Stimulated activated CD8-positive, alpha-beta memory T cell treated with anti-CD3 and anti-CD28 coated beads, Interleukin-12 subunit alpha, Interleukin-12 subunit beta, amount 100 ng/mL, for 4 hours (primary cell): ENCODE results near the gene OLFML1.

ENCODE experiments used
- DNase-seq: peaks from one replicate; pipeline ENCODE4 v3.0.0-alpha.2; 2020; ENCODE audit warnings: low read depth

The OLFML1 gene

DNA sequence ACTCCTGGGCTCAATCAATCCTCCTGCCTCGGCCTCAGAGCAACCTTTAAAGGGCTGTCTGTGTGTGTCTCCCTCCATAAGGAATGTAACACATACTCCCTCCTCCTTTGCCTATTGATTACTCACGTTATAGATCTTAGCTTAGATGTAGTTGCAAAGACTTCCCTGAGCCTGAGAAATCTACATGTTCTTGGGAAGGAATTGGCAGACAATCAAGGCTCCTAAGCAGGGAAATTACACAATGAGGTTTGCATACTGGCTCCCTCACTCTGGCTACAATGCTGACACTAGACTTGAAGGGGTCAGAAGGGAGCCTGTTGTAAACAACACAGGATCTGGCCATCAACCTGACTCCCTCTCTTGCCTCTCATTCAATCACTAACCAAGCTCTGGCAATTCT is 5.2 kb upstream of the OLFML1 start:
- no peak for DNase-seq

DNA sequence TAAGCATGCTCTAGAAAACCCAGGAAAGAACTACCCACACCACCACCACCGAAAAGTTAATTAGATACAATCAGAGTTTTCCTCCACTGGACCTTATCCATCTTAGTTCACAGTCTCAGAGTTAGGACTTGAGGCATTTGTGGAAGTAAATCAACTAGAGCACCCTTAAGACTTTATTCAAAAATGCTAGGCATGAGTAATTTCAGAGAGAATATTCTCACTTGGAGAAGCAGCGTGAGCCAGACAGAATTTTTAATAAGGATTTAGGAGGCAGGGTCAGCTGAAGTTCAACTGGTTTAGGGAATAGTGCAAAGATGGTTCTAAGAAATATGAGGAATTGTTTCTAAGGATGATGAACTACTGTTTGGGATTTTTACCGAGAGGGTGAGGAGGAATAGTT is 1.2 kb upstream of the OLFML1 start:
- DNase-seq = no peak

- no peak for DNase-seq
Observed at GRCh38 chr11:7484645-7485044, 661 bp upstream of the OLFML1 start.

DNA sequence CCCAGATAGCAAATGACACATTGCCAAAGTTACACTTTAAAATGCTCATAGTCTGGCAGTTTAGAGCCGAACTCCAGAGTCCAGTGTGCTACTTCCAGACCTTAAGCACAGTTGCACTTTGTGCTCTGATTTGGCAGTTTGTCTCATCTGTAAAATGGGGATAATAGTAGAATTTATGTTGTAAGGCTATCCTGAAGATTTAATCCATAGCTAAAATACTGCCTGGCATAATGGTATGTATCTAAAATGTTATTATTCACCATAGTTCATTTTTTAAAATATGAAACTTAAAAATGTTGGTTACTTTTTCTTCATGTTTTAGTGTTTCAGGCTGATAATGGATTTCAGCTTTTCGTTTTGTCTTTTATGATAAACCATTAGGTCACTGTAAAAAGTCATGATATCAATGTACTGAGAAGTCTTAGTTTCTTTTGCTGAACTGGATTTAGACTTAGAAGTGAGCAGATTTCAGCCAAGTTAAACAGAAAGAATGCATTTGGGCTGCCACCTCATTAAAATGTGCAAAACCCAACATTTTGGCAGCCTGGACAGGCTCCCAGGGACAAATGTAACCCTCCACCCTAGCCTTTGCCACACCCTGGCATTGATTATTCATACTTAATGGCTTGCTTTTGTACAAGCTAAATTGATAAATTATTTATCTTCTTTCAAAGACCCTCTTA is 933 bp downstream of the OLFML1 start:
- no peak for DNase-seq

GRCh38 chr11:7486781-7487140 is 1.5 kb downstream of the OLFML1 start:
- DNase-seq = no peak

GRCh38 chr11:7487360-7487759 is 2.1 kb downstream of the OLFML1 start:
- DNase-seq = no peak

- DNase-seq = no peak
Observed at GRCh38 chr11:7488681-7489080, 3.4 kb downstream of the OLFML1 start.

DNA sequence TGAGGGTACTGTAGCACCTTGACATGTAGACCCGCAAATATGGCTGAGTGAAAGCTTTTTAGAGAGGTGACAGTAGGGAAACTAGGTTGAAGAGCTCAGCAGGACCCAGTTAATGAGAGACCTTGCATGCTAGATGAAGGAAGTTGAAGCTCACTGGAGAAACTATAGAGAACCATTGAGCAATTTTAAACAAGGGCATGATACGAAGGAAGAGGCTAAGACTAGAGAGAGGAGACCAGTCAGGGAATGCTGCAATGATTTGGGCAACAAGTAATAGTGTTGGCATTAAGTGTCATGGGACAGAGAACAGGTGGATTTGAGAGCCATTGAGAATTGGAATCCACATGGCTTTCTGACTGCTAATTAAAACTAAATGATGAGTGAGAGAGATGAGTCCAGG is 4.1 kb downstream of the OLFML1 start:
- DNase-seq = no peak

GRCh38 chr11:7490054-7490453 is 4.7 kb downstream of the OLFML1 start:
- DNase-seq = no peak

DNA sequence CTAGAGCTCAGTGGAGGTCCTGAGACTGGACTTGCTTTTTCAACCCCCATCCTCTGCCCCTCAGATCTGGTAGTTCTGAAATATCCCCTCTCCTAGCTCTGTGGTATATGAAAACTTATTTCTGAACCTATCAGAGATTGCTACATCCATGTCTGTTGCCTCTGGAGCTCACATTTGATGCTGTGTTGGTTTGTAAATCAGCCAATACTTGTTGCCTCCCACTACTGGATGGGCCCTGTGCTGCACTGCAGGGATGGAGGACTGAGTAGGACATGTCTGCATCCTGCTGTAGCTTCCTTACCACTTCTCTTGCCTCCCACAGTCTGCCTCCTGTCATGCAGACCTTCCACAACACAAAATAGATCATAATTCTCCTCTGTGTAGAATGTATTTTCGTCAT is 5.2 kb downstream of the OLFML1 start:
- DNase-seq = no peak

DNA sequence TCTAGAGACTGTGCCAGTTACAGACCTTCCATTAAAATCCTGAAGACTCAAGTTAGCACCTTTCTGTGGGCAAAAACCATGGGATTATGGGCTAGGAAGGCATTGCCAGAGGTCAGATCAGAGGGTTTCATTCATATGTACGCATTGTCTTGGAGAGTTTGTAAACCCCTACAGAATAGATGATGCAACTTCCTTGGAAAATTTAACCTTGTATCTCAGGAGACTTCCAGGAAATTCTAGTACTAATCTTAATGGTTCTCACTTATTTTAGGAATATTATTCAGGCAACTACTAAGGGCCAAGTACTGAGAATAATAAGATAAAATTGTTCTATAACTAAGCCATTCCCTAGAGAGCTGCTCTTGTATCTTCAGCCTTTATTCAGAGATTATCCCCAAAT is 6.9 kb downstream of the OLFML1 start:
- no peak for DNase-seq

DNA sequence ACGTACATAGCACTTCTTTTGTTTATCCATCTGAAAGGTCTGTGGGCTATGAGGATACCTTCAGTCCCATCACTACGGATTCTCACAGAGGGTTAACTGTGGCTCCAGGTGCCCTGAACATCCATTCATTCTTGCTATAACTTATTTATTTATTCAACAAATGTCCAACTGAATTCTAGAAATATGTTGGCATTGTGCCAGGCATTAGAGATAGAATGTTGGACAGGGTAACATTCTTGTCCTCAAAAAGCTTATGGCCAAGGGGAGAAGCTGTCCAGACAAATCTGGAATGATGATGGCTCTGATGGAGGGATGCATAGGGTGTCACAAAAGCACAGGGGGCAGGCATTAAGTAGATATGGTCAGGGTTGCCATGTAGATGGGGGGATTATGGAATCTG is 8.4 kb downstream of the OLFML1 start:
- no peak for DNase-seq

DNA sequence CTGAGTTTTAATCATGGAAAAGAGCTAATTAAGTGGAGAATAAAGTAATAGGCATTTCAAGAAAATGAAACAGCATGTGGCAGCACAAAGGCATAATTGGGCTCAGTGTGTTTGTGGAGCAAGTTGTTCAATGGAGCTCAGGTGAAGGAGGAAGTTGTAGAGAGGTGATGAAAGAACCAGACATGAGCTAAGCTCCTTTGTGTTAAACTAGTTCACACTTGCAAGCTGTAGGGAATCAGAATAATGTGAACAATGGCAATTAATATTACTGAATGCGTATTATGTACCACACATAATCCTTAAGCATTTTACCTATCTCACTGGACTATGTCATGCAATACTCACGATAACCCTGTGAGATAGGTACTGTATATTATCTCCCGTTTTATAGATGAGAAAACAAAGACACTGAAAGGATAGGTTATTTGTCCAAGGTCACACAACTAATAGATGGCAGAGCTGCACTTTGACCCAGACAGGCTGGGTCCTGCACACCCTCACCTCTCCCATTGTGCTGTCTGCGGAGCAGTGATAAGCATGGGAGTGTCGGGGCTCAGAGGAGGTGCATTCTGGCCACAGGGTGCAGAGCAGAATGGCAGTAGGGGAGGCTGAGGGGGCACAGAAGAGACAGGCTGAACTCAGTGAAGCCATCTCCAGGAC is 8.9 kb downstream of the OLFML1 start:
- no peak for DNase-seq

GRCh38 chr11:7495882-7496551 is 10.7 kb downstream of the OLFML1 start:
- DNase-seq = no peak

GRCh38 chr11:7498193-7498592 is 12.9 kb downstream of the OLFML1 start:
- no peak for DNase-seq

DNA sequence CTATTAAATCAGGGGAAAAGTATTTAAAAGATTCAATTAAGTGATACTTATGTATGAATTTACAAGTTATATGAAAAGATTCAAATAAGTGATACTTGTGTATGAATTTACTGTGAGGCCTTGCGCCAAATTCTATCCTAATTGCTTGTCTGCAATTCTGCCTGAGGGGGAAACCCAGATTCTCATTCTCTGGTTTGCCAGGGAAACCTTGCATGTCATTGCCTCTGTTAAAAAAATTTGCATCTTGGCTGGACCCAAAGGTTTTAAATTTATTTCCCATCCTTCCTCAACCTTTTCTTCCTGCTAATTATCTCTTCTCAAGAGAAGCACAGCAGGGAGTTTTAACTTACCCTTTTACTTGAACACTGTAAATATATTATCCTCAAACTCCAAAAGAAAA is 13.8 kb downstream of the OLFML1 start:
- no peak for DNase-seq

DNA sequence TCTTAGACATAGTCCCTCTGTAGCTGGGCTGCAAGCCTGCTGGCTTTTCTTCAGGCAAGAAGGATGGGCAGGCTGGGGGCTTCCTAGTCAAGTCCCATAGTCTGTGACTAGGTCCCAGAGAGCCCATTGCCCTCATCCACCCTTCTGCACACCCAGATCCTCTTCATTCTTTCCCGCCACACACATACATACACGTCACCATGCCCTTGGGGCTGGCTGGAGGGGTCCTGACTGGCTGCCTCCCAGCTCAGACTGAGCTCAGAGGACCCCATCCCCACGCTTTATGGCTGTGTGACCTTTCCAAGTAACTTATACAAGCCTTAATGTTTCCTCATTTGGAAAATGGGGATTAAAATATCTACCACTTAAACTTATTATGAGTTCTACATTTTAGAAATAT is 14.9 kb downstream of the OLFML1 start:
- no peak for DNase-seq

DNA sequence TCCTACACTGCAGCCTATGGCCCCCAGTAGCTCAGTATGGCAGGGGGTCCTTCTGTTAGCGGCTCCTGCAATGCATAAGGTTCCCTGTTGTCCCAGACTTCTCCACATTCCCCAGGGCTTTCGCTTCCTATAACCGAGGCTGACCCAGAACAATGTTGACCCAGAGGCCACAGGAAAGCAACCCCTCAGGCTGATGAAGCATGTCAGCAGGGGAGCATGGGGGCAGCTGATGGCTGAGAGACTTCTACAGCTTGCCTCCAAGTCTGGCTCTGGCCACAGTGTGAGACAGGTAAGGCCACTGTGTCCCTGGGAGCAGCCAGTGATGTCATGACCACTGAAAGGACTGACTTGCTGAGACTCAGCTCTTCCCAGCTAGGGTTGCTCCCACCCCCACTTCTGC is 15.9 kb downstream of the OLFML1 start:
- DNase-seq = no peak

- no peak for DNase-seq
Observed at GRCh38 chr11:7501894-7502293, 16.6 kb downstream of the OLFML1 start.

- no peak for DNase-seq
Observed at GRCh38 chr11:7506243-7506642, 20.9 kb downstream of the OLFML1 start.

DNA sequence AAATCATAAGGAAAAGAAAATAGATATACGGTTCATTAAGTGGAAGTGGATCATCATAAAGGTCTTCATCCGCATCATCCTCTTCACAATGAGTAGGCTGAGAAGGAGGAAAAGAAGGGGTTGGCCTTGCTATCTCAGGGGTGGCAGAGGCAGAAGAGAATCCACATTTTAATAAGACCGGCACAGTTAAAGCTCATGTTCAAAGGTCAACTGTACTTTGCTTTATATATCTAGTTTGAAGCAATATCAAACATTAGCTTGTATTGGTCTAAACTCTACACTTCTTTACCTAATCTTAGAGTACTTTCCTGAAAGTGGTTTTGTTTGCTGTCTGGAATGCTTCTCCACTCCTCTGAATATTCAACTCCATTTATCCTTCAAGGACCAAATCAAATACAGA is 22.8 kb downstream of the OLFML1 start:
- DNase-seq = no peak

GRCh38 chr11:7509966-7510365 is 24.7 kb downstream of the OLFML1 start:
- DNase-seq = no peak

- no peak for DNase-seq
Observed at GRCh38 chr11:7511401-7511800, 26.1 kb downstream of the OLFML1 start.
